Endothelial cell of umbilical vein (primary cell): Measurements from ENCODE around the gene ACSF3.

Experiments
- CTCF ChIP-seq, 2 donors: IDR thresholded peaks; 1 replicate in 1 of 2; 2 replicates in 1 of 2; pipeline ENCODE4 v1.5.1; 2011; ENCODE audit warnings: low read length in 2 of 2, mild to moderate bottlenecking in 2 of 2, moderate library complexity in 2 of 2, control low read depth in 1 of 2, inconsistent platforms in 1 of 2, low read depth in 1 of 2; ENCODE audit not compliant: insufficient read depth in 1 of 2; ENCODE audit errors: extremely low read depth in 1 of 2
- JUN ChIP-seq: IDR thresholded peaks from 2 replicates; pipeline ENCODE4 v1.6.1; 2011; ENCODE audit warnings: borderline replicate concordance, low read depth; ENCODE audit not compliant: insufficient read length, insufficient read depth
- POLR2A ChIP-seq: IDR thresholded peaks from 2 replicates; pipeline ENCODE4 v1.6.1; 2012; ENCODE audit warnings: low read depth, mild to moderate bottlenecking, control low read depth, low read length

DNA sequence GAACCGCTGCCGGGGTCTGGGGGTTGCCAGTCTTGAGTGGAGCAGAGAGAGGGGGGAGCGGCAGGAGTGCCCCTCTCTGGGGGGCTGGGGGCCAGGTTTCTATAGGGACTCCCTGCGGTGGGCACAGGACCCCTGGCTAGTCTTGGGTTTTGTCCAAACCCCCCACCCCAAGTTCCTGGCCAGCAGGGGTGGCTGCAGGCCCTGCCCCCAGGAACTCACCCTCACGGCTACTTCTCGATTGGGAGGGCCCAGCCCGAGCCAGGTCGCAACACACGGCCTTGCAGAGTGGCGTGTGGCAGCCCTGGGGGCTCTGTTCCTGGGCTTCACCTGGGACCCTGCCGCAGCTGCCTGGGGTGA is 78.5 kb downstream of the ACSF3 start:
- TF ChIP-seq POLR2A, result no peak
- TF ChIP-seq CTCF (IDR thresholded peaks at IDR 0.05; ENCODE audit: extremely low read depth in 1 of 2, insufficient read depth in 1 of 2, low read depth in 1 of 2, low read length in 2 of 2), result no peak
- no peak for TF ChIP-seq JUN
